Esophagus squamous epithelium (tissue), 5 donors: ENCODE data around the gene NDUFA11. TPM values are rescaled to one million over a fixed set of nuclear protein-coding genes. Genes with fewer than 3 reads are reported as not detected.

Source experiments
- DNase-seq: peaks from one replicate; lab custom pipeline; 2025; lab: John Stamatoyannopoulos, UW
- H3K27ac ChIP-seq, 4 donors: fragments of 200-600 bp; sonication (generic); one replicate each; pipeline ENCODE4 v1.5.1; 2016 to 2019; ENCODE audit warnings: mild to moderate bottlenecking in 1 of 4
- H3K27me3 ChIP-seq, 4 donors: fragments of 200-600 bp; sonication (generic); 1 replicate in 3 of 4; 2 replicates in 1 of 4; pipeline versions ENCODE4 v1.5.1 to v1.6.0; 2017 to 2021; ENCODE audit warnings: antibody characterized with exemption in 1 of 4
- H3K36me3 ChIP-seq, 3 donors: fragments of 200-600 bp; sonication (generic); one replicate each; pipeline ENCODE4 v1.5.1; 2016 to 2019
- H3K4me1 ChIP-seq, 3 donors: fragments of 200-600 bp; sonication (generic); one replicate each; pipeline ENCODE4 v1.5.1; 2017 to 2019
- H3K4me3 ChIP-seq, 4 donors: fragments of 200-600 bp; sonication (generic); 1 replicate in 3 of 4; 2 replicates in 1 of 4; pipeline ENCODE4 v1.5.1; 2016 to 2019; ENCODE audit warnings: mild to moderate bottlenecking in 2 of 4, moderate library complexity in 1 of 4
- H3K9me3 ChIP-seq, 3 donors: fragments of 200-600 bp; sonication (generic); one replicate each; pipeline ENCODE4 v1.5.1; 2016 to 2019
- POLR2A ChIP-seq, 4 donors: fragments of 450-650 bp; IDR thresholded peaks; one replicate each; pipeline ENCODE4 v1.6.1; 2017; ENCODE audit warnings: antibody characterized with exemption in 4 of 4, mild to moderate bottlenecking in 4 of 4, moderate library complexity in 3 of 4
- WGBS, 2 donors: methylation state at CpG; one replicate each; pipeline ENCODE4 v1.1.5; 2018; 5-methylcytosine and 5-hydroxymethylcytosine counted together
- intact Hi-C: fragments of 100-400 bp; cut with DNase I; formaldehyde crosslinking; loops from one replicate; pipeline ENCODE4 v1.15.0; 2022
- total RNA-seq, 4 donors: library from RNA; depleted of rRNA; stranded (reverse); fragments of >200 nt; gene quantifications; one replicate each; pipeline ENCODE4 v1.1.0, GENCODE V29; 2016
- TF ChIP-seq, protein P1 (sequence below), 6 experiments: fragments of 450-650 bp in 4 of 6; fragments of 200-600 bp in 2 of 6; sonication (generic) in 2 of 6; IDR thresholded peaks; one replicate each; pipeline ENCODE4 v1.5.1; 2016 to 2019; ENCODE audit warnings: antibody characterized with exemption in 6 of 6, mild to moderate bottlenecking in 4 of 6, moderate library complexity in 4 of 6
- donor health status: DM: yes; HTN: yes; CAD: no.

Gene NDUFA11
- total RNA-seq, 4 donors from 2014 or later, result 204 to 277 (median 234) TPM

DNA sequence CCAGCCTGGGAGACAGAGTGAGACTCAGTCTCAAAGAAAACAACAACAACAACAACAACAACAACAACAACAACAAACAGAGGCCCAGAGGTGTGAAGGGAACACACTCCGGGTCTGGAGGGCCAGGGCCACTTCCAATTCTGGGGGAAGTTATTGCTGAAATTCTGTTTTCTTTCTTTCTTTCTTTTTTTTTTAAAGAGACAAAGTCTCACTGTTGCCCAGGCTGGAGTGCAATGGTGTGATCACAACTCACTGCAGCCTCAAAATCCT lies 7.0 kb upstream of the NDUFA11 start:
- H3K27me3 ChIP-seq, result no peaks in the 10 kb centered on the region
- H3K36me3 ChIP-seq, result peaks cover 0 to 37% (median 0%) of the 10 kb centered on the region in 3 donors
- 78 to 100% methylated on average over 1 of the region's 1 CpG for WGBS, 2 donors
- H3K9me3 ChIP-seq, result no peaks in the 10 kb centered on the region
- DNase-seq, result no peak
- peaks cover 6 to 65% (median 20%) of the 10 kb centered on the region in 3 donors for H3K4me1 ChIP-seq
- intact Hi-C loops, result no loop called here
- H3K4me3 ChIP-seq, result no peak overlapping the region
- no peak overlapping the region for H3K27ac ChIP-seq
- no peak for TF ChIP-seq POLR2A (IDR thresholded peaks at IDR 0.05)
- TF ChIP-seq, protein P1, sequence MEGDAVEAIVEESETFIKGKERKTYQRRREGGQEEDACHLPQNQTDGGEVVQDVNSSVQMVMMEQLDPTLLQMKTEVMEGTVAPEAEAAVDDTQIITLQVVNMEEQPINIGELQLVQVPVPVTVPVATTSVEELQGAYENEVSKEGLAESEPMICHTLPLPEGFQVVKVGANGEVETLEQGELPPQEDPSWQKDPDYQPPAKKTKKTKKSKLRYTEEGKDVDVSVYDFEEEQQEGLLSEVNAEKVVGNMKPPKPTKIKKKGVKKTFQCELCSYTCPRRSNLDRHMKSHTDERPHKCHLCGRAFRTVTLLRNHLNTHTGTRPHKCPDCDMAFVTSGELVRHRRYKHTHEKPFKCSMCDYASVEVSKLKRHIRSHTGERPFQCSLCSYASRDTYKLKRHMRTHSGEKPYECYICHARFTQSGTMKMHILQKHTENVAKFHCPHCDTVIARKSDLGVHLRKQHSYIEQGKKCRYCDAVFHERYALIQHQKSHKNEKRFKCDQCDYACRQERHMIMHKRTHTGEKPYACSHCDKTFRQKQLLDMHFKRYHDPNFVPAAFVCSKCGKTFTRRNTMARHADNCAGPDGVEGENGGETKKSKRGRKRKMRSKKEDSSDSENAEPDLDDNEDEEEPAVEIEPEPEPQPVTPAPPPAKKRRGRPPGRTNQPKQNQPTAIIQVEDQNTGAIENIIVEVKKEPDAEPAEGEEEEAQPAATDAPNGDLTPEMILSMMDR (IDR thresholded peaks at IDR 0.05), result no peak

DNA sequence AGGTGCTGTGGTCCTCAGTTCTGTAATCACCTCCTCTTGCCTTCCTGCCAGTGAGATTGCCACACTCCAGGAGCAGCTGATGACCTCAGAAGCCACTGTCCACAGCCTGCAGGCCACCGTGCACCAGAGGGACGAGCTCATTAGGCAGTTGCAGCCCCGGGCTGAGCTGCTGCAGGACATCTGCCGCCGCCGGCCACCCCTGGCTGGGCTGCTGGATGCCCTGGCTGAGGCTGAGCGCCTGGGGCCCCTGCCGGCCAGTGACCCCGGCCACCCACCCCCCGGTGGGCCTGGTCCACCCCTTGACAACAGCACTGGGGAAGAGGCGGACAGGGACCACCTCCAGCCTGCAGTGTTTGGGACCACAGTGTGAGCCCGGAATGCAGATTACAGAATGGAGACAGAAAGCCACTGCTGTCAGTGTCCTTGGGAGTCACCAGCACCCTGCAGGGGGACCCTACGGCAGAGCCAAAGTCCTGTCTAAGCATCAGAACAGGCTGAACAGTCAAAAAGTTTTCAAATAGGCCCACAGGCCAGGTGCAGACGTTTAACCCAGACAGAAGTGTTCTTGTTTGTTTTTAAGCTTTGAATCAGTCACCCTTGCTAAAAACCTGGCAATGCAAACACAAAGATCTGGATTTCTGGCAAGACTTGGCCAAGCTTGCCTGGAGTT lies 5.3 kb upstream of the NDUFA11 start:
- H3K27me3 ChIP-seq, result no peaks in the 10 kb centered on the region
- no peak for DNase-seq
- H3K9me3 ChIP-seq, result no peaks in the 10 kb centered on the region
- 58 to 79% methylated on average over 3 to 6 of the region's 14 CpGs for WGBS, 2 donors
- TF ChIP-seq POLR2A (IDR thresholded peaks at IDR 0.05), result no peak
- TF ChIP-seq, protein P1 (IDR thresholded peaks at IDR 0.05), result no peak
- no peak overlapping the region for H3K4me3 ChIP-seq
- H3K4me1 ChIP-seq, result peaks cover under 1 to 55% (median 17%) of the 10 kb centered on the region in 3 donors
- peak overlapping the region in 1 of 4 donors; percentile 29 for H3K27ac ChIP-seq
- intact Hi-C loops, result no loop called here
- peaks cover 0 to 27% (median 0%) of the 10 kb centered on the region in 3 donors for H3K36me3 ChIP-seq

DNA sequence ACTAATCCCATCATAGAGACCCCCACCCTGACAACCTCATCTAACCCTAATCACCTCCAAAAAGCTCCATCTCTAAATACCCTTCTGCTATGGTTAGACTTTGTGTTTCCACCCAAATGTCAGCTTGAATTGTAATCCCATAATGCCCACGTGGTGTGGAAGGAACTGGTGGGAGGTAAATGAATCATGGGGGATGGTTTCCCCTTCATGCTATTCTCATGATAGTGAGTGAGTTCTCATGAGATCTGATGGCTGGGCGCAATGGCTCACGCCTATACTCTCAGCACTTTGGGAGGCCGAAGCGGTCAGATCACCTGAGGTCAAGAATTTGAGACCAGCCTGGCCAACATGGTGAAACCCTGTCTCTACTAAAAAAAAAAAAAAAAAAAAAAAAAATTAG lies 3.7 kb upstream of the NDUFA11 start:
- WGBS, 2 donors, result 0 to 25% methylated on average over 1 of the region's 5 CpGs
- Histone ChIP-seq H3K27me3 (no peaks in the 10 kb centered on the region), H3K27ac (no peak overlapping the region), H3K4me1 (peaks cover 9 to 62% (median 26%) of the 10 kb centered on the region in 3 donors), H3K9me3 (no peaks in the 10 kb centered on the region), H3K36me3 (peaks cover 0 to 29% (median 0%) of the 10 kb centered on the region in 3 donors), H3K4me3 (no peak overlapping the region)
- TF ChIP-seq, protein P1 (IDR thresholded peaks at IDR 0.05), result no peak
- no peak for TF ChIP-seq POLR2A (IDR thresholded peaks at IDR 0.05)
- intact Hi-C loops, result no loop called here
- DNase-seq, result no peak

GRCh38 chr19:5905114-5905778 lies 1.7 kb upstream of the NDUFA11 start:
- intact Hi-C loops, result no loop called here
- TF ChIP-seq, protein P1 (IDR thresholded peaks at IDR 0.05), result no peak
- TF ChIP-seq POLR2A (IDR thresholded peaks at IDR 0.05), result no peak
- no peak for DNase-seq
- no peaks in the 10 kb centered on the region for H3K9me3 ChIP-seq
- H3K4me1 ChIP-seq, result peaks cover 12 to 79% (median 30%) of the 10 kb centered on the region in 3 donors
- WGBS, 2 donors, result 41 to 60% methylated on average over 23 to 29 of the region's 31 CpGs
- H3K27me3 ChIP-seq, result no peaks in the 10 kb centered on the region
- H3K27ac ChIP-seq, result peak overlapping the region; percentile 79 to 97 (median 95)
- H3K36me3 ChIP-seq, result peaks cover 0 to 37% (median 0%) of the 10 kb centered on the region in 3 donors
- peak overlapping the region; percentile 64 to 100 (median 84) for H3K4me3 ChIP-seq
